Dedifferentiated amniotic fluid mesenchymal stem cell (primary cell): ENCODE measurements around the gene ABCC8.

ENCODE experiments used
- DNase-seq: peaks from one replicate; pipeline ENCODE4 v3.0.0-alpha.2; 2016; ENCODE audit errors: extremely low spot score

Gene ABCC8

GRCh38 chr11:17476317-17477083 lies at the start of gene ABCC8:
ABCC8 (minus strand) TSS chr11:17476845; CDS start chr11:17476776, 69 bp downstream.
- no peak for DNase-seq

GRCh38 chr11:17526326-17526725 lies 49.7 kb upstream of the ABCC8 start:
- no peak for DNase-seq

GRCh38 chr11:17525570-17525969 lies 48.9 kb upstream of the ABCC8 start:
- DNase-seq: no peak

GRCh38 chr11:17524221-17524620 lies 47.6 kb upstream of the ABCC8 start:
- DNase-seq: no peak

- DNase-seq: no peak
These were observed 46.0 kb upstream of the ABCC8 start for GRCh38 chr11:17522655-17523054.

- no peak for DNase-seq
These were observed 44.7 kb upstream of the ABCC8 start for GRCh38 chr11:17521106-17521900.

GRCh38 chr11:17519061-17519885 lies 42.6 kb upstream of the ABCC8 start:
- no peak for DNase-seq

GRCh38 chr11:17518366-17518765 lies 41.7 kb upstream of the ABCC8 start:
- no peak for DNase-seq

GRCh38 chr11:17517186-17517585 lies 40.5 kb upstream of the ABCC8 start:
- DNase-seq: no peak

- no peak for DNase-seq
These were observed 40.0 kb upstream of the ABCC8 start for GRCh38 chr11:17516551-17517150.

- no peak for DNase-seq
These were observed 39.0 kb upstream of the ABCC8 start for GRCh38 chr11:17515443-17516176.

- DNase-seq: no peak
These were observed 37.8 kb upstream of the ABCC8 start for GRCh38 chr11:17514476-17514875.

- DNase-seq: no peak
These were observed 37.2 kb upstream of the ABCC8 start for GRCh38 chr11:17513853-17514252.

GRCh38 chr11:17512101-17512500 lies 35.5 kb upstream of the ABCC8 start:
- no peak for DNase-seq

- DNase-seq: no peak
These were observed 34.9 kb upstream of the ABCC8 start for GRCh38 chr11:17511571-17511970.

- no peak for DNase-seq
These were observed 34.0 kb upstream of the ABCC8 start for GRCh38 chr11:17510507-17511206.

GRCh38 chr11:17508791-17509190 lies 32.1 kb upstream of the ABCC8 start:
- no peak for DNase-seq

- DNase-seq: no peak
These were observed 31.7 kb upstream of the ABCC8 start for GRCh38 chr11:17508306-17508705.

- no peak for DNase-seq
These were observed 31.1 kb upstream of the ABCC8 start for GRCh38 chr11:17507773-17508172.

GRCh38 chr11:17506942-17507341 lies 30.3 kb upstream of the ABCC8 start:
- no peak for DNase-seq
